GM19328 (cell line): ENCODE data around the gene COL27A1.

Experiments
- ATAC-seq: cut with Tn5 transposase; IDR thresholded peaks from one replicate; pipeline ENCODE4 v1.9.1; 2021; ENCODE audit warnings: mild to moderate bottlenecking, moderate library complexity; ENCODE audit not compliant: unreplicated experiment

Gene COL27A1

DNA sequence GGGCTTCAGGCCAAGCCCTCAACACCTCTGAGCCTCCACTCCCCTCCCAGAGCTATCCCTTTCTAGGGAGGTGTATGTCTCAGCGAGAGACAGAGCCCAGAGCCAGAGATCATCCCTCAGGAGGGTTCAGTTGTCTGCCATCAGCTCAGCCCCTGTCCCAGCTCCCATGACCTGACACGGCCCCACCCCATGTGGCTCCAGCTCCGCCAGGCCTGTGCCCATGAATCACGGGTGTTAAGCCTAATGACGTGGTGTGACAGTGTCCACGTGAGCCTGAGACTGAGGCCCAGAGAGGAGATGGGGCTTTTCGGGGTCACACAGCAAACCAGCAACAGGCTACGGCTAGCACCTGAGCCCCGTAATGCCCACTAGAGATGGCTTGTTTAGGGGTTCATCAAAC lies 106.7 kb downstream of the COL27A1 start:
- no peak for ATAC-seq

DNA sequence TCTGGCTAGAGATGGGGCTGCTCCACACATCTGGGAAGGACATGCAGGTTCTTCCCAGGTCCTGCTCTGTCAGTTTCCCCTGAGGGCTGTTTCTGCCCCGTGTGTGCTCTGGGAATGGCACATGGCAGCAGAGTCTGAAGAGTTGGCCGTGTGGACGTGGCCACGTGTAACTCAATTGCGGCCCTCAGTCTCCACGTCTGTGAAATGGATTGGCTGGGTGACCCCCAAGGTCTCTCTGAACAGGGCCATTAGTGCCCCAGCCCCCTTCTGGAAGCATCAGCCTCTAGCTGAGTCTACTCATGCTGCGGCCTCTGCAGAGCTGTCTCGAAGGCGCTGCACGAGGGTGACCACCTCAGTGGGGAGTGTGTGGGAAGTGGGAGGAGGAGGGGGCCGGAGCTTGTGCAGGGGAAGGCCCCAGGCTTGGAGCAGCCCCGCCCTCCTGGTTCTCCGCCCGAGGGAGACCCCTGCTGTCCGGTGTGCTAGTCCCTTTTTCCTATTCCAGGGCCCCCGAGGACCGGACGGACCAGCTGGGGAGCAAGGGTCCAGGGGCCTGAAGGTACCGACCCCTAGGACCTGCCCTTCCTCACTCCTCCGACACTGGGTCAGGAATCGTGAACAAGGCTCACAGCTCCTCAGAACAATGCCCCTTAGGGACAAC lies 108.6 kb downstream of the COL27A1 start:
- no peak for ATAC-seq

DNA sequence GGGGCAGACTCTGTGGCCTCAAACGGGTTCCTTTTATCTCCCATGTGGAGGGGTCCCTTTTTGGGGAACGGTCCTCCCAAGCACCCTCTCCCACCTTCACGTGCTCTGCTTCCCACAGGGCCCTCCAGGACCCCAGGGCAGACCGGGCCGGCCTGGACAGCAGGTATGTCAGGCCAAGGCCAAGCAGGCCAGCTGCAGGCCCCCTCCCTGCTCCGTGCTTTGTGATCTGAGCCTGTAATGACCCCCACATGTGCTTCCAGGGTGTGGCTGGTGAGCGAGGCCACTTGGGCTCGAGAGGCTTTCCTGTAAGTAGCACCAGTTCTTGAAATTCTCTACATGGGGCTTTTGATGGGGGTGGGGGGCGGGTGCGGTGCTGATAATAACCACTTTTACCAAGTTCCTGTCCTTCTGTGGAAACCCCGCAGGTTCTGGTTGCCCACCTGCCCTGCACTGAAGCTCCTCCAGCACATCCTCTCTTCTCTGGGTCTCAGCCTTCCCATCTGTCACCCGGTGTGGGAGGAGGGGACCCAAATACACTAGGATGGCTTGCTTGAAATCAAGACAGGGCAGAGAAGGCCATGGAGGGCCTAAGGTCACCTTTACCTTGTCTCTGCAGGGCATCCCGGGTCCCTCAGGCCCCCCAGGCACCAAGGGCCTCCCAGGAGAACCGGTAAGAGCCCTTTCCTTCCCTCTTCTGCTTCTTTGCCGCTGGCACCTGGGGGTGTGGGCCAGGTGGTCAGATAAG lies 109.6 kb downstream of the COL27A1 start:
- no peak for ATAC-seq

DNA sequence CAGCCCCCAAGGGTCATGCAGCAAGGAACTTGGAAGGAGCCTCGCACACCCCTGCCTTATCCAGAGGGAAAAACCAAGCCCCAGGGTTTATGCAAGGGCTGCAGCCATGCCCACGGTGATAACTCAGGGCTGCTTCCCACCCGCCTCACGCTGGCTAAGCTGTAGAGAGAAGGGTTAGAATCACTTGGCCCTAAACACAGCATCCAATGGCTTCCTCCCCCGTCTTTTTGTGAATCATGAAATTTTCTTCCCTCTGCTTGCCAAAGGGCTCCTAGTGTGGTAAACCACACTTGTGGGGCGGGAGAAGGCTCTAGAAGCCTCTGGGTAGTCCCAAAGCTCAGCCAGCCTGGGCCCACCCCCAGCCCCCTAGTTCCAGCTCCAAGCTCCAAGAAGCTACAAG lies 111.6 kb downstream of the COL27A1 start:
- no peak for ATAC-seq

DNA sequence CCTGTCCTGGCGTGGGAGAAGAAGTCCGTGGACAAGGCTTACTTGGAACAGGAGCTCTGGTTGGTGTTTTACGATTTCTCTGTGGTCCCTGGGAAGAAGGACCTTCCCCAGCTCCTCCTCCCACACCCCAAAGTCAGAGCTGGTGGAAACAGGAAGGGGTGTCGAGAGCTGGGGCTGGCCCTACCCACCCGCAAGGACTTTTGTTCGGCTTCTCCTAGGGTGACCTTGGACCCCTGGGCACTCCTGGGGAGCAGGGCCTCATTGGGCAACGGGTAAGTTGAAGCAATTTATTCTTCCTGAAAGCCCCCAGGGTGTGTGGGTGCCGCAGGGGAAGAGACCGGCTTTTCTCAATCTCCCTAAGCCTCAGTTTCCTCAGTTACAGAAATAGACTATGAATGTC lies 113.7 kb downstream of the COL27A1 start:
- no peak for ATAC-seq

DNA sequence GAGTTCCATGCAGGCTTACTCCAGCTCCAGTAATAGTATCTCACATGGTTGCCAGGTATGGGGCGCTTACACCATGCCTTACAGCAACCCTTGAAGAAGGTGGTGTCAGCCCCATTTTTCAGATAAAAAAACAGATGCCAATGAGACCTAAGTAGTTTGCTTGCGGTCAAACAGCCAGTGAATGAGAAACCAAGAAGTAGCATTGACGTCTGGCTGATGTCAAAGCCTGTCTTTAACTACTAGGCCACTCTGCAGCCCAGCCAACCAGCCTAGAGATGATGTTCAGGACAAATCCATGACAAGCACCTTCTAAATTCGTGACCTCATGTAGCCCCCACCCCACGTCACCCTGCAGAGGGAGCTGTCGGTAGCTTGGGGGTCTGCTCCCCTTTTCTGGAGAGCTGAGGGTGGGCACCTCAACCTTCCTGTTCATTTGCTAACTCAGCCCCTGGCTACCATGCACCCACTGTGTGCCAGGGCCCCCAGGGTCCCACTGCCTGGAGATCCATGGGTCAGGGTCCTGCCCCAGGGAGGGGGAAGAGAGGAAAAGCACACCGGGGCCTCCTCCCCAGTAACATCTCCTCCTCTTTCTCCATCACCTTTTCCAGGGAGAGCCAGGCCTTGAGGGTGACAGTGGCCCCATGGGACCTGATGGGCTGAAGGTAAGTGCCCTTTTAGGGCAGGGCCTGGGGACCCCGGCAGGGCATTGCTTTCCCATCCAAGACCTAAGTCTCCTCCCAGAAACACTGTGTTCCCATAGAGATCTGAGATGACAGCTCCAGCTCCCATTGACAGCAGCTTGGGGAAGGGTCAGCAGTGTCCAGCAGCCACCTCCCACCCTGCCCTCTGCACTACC lies 115.0 kb downstream of the COL27A1 start:
- no peak for ATAC-seq

DNA sequence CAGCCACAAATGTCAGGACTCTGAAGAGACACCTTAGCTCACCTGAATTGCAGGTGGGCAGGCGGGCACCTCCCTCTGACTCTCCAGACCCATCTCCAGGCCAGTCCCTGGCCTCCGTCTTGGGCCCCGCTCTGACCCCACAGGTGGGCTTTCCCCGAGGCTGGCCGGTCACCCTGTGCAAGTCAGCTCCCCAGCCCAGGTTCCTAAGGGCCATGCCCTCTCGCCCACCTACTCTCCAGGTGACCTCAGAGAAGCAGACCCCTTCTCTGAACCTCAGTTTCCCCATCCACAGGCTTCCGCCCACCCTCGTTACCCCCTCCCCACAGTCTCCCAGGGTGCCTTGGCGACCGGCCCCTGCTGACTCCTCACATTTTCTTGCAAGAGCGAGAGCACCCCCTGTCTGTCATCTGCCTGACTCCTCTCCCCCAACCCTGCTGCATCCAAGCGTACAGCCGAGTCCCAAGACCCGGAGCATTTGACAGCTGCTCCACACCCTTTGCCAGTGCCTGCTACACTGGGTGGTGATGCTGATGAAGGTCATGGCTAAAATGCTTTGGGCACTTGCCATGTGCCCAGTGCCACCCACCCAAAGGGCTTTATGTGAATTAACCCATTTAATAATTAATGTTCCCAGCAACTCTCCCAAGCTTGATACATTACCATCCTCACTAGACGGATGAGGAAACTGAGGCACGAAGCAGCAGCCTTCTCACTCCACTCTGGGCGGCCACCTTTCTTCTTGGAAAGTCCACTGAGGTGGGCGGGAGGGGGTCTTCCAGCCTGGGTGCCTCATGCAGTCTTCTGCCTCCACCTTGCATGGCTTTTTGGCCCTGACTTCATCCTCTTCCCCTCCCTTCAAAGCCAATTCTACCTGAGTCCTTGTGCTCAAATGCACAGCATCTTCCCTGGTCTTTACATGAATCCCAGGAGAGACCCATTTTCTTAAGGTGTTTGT lies 116.5 kb downstream of the COL27A1 start:
- no peak for ATAC-seq

DNA sequence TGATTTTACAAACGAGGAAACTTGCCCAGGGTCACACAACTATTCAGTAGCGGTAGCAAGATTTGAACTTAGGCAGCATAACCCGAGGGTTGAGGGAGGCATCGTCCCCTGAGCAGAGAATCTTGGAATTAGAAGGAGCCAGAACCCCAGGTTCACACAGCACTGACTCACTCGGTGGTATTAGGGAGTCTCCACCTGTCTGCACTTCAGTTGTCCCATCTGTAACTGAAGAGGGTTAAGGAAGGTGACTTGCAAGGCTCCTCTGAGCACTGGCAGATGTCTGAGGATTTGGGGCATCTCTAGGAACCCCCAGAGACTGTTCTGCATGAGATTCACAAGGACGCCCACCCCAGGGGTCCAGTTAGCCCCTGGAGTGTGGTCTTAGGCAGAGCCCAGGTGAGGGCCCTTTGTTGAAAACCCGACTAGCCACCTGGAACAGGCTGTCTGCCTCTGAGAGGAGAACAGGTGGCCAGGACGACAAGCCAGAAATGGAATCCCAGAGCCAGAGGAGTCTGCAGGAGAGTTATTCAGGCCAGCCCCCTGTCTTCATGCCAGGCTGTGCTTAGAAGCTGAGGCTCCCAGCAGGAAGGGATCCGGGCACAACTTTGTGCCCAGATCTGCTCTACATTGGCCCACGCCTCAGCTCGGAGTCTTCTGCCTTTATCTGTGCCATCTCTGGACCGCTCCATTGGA lies 117.5 kb downstream of the COL27A1 start:
- ATAC-seq, result no peak

DNA sequence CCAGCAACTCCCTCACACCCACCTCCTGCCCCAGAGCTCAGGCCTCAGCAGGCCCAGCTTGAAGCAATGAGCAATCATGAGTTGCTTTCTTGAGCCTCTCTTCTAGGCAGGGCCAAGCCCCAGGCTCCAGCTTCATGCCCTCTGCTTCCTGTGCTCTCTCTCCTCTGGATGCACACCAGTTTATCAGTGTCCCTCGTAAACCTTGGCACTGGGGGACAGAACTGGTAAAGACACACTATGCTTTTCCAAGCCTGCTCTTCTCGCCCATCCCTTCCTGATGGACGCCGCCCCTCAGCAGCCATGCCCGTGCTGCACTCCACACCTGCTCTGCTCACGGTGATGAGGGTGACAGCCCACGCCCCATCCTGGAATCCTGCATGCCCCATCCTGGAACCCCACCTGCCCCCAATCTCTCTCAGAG lies 118.1 kb downstream of the COL27A1 start:
- ATAC-seq, result no peak

DNA sequence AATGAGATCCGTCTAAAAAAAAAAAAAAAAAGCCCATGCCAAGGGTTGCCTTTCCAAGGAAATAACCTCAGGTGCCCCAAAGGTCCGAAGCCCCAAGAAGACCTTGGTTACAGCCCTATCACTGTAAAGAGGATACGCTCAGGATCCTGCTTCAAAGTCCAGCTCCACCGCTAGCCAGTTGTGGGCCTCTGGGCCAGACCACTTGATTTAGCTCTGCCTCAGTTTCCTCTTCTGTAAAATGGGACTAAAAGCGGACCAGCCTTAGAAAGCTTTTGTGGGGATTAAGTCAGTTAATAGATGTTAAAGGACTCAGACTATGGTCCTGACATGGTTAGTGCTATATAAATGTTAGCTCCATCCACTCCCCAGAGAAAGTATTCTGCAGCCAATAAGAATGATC lies 118.9 kb downstream of the COL27A1 start:
- ATAC-seq, result no peak

DNA sequence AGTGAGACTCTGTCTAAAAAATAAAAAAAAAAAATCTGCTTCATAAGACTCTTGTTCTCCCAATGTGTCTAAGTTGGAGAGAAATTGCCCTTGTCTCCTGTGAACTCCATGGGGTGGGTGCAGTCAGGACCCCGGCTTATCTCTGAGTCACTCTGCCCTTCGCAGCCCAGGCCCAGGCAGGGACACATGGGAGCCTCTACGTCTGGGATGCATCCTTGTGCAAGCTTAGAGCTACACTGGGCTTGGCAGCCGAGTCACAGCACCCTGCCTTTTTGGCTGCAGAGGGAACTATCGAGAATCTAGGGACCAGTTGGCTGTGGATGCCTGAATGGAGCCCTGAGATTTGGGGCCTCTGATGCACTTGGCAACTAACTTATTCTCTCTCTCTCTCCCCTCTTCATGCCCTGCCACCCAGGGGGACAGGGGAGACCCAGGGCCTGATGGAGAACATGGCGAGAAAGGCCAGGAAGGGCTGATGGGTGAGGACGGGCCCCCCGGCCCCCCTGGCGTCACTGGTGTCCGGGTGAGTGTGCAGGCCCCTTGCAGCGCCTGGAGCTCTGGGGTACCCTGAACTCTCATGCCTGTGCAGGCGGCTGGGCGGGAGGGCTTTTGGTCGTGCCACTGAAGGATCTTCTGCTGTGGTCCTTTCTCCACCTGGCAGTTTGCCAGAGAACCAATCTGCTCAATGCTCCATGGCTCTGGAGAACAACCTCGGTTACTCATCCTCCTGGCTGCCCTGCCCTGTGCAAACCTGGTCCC lies 120.1 kb downstream of the COL27A1 start:
- ATAC-seq, result no peak

DNA sequence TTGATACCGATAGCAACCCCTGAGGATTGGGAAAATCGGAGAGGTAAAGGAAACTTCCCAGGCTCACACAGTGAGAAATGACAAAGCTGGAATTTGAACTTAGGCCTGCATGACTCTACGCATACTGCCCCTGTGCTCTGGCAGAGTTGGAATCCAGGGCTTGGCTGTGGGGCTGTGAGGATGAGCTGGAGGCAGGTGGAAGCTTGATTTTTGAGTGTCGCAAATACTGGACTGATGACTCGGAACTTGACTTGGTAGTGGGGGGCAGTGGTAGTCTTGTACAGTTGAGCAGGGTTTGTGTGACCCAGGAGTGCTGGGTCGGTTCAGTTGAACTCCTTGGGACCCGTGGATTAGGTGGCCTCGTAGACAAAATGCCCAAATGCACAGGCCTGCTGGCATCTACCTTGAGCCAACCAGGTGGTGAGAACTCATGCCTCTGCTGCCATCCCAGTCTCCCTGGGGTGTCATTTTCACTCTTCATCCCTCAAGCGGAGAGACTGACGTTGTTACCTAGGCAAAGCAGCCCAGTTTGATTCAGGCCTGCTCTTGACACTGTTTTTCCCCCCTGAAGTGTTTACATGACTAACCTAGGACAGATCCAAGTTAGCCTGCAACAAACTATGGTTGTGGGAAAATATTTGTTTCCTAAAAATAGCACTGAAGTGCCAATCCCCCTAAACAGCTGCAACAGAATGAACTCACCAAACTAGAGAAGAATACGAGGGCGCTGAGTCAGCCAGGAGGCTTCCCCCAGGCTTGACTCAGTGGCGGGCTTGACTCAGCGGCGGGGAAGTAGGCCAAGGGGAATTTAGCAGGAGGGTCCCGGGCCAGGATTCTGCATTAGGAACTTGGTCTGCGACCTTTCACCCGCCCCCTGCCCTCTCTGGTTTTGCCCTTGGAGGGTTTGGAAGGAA lies 121.8 kb downstream of the COL27A1 start:
- ATAC-seq, result no peak

DNA sequence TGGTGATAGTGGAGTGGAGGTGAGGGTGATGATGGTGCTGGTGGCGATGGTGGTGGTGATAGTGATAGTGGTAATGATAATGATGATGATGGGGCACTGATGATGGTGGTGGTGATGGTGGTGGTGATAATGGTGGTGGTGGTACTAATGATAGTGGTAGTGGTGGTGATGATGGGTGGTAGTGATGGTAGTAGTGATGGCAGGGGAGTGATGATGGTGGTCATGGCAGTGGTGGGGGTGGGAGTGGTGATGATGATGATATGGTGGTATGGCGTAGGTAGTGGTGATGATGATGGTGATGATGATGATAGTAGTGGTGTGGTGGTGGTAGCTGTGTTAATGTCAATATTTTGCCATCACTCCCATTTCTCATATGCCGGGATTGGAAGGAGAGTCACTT lies 123.0 kb downstream of the COL27A1 start:
- ATAC-seq, result no peak

DNA sequence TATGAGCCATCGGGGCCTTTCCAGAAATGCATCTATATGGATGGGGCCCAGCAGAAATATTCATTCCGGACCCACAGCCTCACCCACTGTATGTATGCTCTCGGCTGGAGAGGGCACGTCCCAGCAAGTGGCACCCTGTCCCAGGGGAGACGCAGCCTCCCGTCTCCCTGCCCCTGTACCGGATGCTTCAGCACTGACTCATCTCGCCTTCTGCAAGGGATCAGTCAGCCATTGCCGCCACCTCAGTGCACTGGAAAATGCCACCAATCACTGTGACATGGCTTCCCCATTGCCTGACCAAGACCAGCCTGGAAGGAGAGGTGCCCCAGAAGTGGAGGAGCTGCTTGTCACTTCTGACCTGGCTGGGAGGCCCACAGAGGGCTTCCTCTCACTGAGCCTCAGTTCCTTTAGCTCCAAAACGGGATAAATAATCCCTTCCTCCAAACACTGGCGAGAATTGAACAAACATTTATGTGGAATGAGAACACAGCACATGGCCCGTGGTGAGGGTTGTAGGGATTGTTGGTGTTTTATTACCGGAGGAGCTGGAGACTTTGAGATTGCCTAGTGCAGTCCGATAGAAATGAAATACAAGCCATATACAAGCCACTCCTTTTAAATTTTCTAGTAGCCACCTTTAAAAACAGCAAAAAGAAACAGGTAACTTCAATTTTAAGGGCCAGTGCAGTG lies 123.7 kb downstream of the COL27A1 start:
- no peak for ATAC-seq

DNA sequence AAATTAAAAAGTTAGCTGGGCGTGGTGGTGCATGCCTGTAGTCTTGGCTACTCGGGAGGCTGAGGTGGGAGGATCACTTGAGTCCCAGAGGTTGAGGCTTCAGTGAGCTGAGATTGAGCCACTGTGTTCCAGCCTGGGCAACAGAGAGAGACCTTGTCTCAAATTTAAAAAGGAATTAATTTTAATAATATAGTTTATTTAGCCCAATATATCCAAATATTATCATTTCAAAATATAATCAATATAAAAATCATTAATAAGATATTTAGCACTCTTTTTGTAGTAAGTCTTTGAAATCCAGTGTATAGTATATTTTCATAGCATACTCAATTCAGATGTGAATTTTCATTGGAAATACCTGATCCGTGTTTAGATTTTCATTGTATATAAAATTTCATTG lies 124.4 kb downstream of the COL27A1 start:
- no peak for ATAC-seq

DNA sequence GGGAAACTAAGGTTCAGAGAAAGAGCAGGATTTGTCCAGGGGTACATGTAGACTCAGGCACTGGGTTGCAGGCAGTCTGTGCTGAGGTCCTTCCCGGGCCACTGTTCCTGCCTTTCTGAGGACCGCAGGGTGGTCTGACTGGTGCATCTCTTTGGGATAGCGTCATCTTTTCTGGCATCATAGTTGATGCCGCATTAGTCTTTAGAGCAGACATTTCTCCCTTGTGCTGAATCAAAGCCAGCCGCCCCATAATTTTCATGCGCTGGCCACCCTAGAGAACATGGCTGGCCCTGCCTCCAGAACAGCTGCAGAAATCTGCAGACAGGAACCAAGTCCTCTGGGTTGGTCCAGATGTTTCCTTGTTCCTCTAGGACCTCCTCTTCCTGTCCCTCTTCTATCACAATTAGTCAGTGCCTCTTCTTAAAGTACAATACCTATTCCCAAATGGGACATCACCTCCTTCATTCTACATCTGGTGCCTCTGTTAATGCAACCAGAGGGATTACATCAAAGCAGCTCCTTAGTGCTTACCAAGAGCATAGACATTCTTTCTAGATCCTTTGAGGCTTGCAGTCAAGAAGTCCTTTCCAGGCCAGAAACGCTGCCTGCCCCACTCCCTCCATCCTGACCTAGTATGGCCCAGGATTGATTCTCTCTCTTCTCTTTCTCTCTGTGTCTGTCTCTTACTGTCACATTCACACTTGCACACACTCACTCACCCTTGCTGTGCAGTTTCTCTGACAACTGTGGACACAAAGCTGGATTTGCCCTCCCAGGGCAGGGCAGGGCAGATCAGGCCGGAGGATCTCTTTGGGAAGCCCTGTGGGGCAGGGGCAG lies 125.5 kb downstream of the COL27A1 start:
- ATAC-seq, result no peak
